Activated CD4-positive, alpha-beta T cell treated with anti-CD3 and anti-CD28 coated beads, Interleukin-2, amount 10 ng/mL, durations not matched to agents 7 days and 5 days (primary cell): ENCODE data around the gene RHOV. TPM values are rescaled to one million over a fixed set of nuclear protein-coding genes. Genes with fewer than 3 reads are reported as not detected.

Experiments used
- CTCF ChIA-PET: fragments of 350-600 bp; sonication (Branson Sonifier 250); formaldehyde crosslinking; loops from one replicate; lab custom pipeline; 2021; ENCODE audit warnings: antibody characterized with exemption; lab: Charles Lee
- POLR2A ChIA-PET: fragments of 350-600 bp; sonication (Branson Sonifier 250); formaldehyde crosslinking; loops from one replicate; lab custom pipeline; 2021; ENCODE audit warnings: antibody characterized with exemption; lab: Charles Lee
- DNase-seq: peaks from one replicate; pipeline ENCODE4 v3.0.0-alpha.2; 2020
- H3K27ac Mint-ChIP-seq: one replicate; pipeline ENCODE4 v1.8.0; 2021; ENCODE audit warnings: mild to moderate bottlenecking, moderate library complexity, mixed read lengths
- H3K27me3 Mint-ChIP-seq: one replicate; pipeline ENCODE4 v1.8.0; 2021; ENCODE audit warnings: mixed read lengths
- H3K36me3 Mint-ChIP-seq: one replicate; pipeline ENCODE4 v1.8.0; 2021; ENCODE audit warnings: low read depth, mixed read lengths
- H3K4me1 Mint-ChIP-seq: one replicate; pipeline ENCODE4 v1.8.0; 2021; ENCODE audit warnings: mixed read lengths
- H3K4me3 Mint-ChIP-seq: one replicate; pipeline ENCODE4 v1.8.0; 2021; ENCODE audit warnings: mild to moderate bottlenecking, moderate library complexity, mixed read lengths
- H3K9me3 Mint-ChIP-seq: one replicate; pipeline ENCODE4 v1.8.0; 2021; ENCODE audit warnings: mixed read lengths
- total RNA-seq, 2 experiments: library from RNA; stranded (reverse); gene quantifications; one replicate each; pipeline ENCODE4 v1.2.3, GENCODE V29; 2021

The RHOV gene
- total RNA-seq, 2 experiments from 2014 or later = not detected

DNA sequence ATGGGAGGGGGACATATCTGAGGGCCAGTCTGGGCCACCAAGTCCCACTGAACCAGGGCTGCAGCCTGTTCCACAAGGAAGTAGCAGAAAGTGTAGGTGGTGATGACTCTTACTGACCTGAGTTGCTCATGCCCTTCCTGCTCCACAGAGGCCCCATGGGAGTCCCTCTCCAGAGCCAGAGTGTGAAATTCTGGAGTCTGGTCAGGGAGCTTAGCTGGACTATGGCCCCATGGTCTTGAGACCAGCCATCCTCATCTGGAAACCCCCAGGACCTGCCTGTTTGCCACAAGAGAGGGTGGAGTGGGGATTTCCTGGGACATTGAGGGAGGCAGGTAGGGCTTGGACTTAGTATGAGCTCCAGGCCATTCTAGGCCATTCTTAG, 27.2 kb downstream of the RHOV start:
- ChIA-PET POLR2A (no interaction called here), CTCF (interaction anchor here (0.6 to 2.7 kb wide), 5 partner anchors 11 to 48 kb away, joined by 3 to 11 read pairs (median 4); partner anchors contain the start of gene VPS18)
- DNase-seq = no peak
- Mint-ChIP-seq H3K27ac (no peak overlapping the region), H3K4me3 (no peak overlapping the region), H3K27me3 (peaks cover 17% of the 10 kb centered on the region), H3K36me3 (no peaks in the 10 kb centered on the region), H3K9me3 (no peaks in the 10 kb centered on the region), H3K4me1 (peaks cover 31% of the 10 kb centered on the region)

DNA sequence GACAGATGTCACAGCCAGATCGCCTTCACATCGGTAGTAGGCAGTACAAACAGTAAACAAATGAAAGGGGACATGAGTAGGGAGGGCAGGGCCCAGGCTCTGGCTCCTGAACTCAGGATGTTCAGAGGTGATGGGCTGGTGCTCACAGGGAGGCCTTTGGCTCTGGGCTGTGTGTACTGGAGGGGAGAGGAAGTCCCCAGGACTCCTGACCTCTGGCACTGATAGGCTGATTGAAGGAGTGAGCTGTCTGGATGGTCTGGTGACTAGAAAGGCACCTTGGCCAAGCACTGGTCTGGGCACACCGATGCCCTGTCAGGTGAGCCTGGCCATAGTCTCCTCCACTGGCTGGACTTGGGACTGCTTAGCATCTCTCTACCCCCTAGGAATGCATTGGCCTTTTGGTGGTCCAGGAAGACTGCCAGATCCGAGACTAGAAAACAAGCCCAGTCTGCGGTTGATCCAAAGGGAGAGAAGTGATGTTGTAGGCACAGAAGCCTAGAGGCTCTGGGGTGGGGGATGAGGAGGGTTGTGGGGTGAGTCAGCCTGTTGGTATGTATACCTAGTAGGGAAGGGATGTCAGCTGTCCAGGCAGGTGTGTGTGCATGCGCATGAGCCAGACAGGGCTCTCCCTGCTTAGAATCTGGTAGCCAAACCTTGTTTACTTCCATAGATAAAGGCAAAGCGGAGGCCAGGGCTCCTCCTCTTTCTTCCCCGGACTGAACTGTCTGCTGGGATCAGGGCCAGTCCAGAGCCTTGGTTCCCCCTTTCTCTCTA, 28.3 kb downstream of the RHOV start:
- Mint-ChIP-seq H3K4me3 (peak overlapping the region; percentile 6), H3K4me1 (peaks cover 31% of the 10 kb centered on the region), H3K27ac (no peak overlapping the region), H3K36me3 (no peaks in the 10 kb centered on the region), H3K27me3 (peaks cover 27% of the 10 kb centered on the region), H3K9me3 (no peaks in the 10 kb centered on the region)
- DNase-seq = no peak
- CTCF ChIA-PET = interaction anchor here (0.6 to 3.9 kb wide), 4 partner anchors 12 to 138 kb away, joined by 3 to 21 read pairs (median 7); partner anchors contain the start of gene VPS18
- POLR2A ChIA-PET = no interaction called here

- POLR2A ChIA-PET = interaction anchor here (0.7 kb wide), 1 partner anchor 54 kb away, joined by 3 read pairs; no protein-coding TSS in a partner anchor
- peak overlapping the region; percentile 76 for H3K4me3 Mint-ChIP-seq
- peaks cover 28% of the 10 kb centered on the region for H3K27me3 Mint-ChIP-seq
- peaks cover 31% of the 10 kb centered on the region for H3K4me1 Mint-ChIP-seq
- no peaks in the 10 kb centered on the region for H3K9me3 Mint-ChIP-seq
- peak overlapping the region; percentile 56 for H3K27ac Mint-ChIP-seq
- H3K36me3 Mint-ChIP-seq = no peaks in the 10 kb centered on the region
- no peak for DNase-seq
- CTCF ChIA-PET = interaction anchor here (1.0 to 3.9 kb wide), 5 partner anchors 12 to 166 kb away, joined by 3 to 34 read pairs (median 3); partner anchors contain the start of genes PPP1R14D and VPS18
Observed at GRCh38 chr15:40845036-40845435, 29.0 kb downstream of the RHOV start.

DNA sequence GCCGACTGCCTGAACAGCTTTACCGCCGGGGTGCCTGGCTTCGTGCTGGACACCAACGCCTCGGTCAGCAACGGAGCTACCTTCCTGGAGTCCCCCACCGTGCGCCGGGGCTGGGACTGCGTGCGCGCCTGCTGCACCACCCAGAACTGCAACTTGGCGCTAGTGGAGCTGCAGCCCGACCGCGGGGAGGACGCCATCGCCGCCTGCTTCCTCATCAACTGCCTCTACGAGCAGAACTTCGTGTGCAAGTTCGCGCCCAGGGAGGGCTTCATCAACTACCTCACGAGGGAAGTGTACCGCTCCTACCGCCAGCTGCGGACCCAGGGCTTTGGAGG, 29.4 kb downstream of the RHOV start:
- POLR2A ChIA-PET = interaction anchor here (0.7 kb wide), 1 partner anchor 54 kb away, joined by 3 read pairs; no protein-coding TSS in a partner anchor
- Mint-ChIP-seq H3K9me3 (no peaks in the 10 kb centered on the region), H3K36me3 (no peaks in the 10 kb centered on the region), H3K4me1 (peaks cover 31% of the 10 kb centered on the region), H3K4me3 (peak overlapping the region; percentile 76), H3K27ac (peak overlapping the region; percentile 56), H3K27me3 (peaks cover 30% of the 10 kb centered on the region)
- CTCF ChIA-PET = interaction anchor here (0.6 to 3.9 kb wide), 7 partner anchors 13 to 165 kb away, joined by 3 to 34 read pairs (median 3); partner anchors contain the start of genes PPP1R14D and VPS18
- peak; percentile 42 for DNase-seq

DNA sequence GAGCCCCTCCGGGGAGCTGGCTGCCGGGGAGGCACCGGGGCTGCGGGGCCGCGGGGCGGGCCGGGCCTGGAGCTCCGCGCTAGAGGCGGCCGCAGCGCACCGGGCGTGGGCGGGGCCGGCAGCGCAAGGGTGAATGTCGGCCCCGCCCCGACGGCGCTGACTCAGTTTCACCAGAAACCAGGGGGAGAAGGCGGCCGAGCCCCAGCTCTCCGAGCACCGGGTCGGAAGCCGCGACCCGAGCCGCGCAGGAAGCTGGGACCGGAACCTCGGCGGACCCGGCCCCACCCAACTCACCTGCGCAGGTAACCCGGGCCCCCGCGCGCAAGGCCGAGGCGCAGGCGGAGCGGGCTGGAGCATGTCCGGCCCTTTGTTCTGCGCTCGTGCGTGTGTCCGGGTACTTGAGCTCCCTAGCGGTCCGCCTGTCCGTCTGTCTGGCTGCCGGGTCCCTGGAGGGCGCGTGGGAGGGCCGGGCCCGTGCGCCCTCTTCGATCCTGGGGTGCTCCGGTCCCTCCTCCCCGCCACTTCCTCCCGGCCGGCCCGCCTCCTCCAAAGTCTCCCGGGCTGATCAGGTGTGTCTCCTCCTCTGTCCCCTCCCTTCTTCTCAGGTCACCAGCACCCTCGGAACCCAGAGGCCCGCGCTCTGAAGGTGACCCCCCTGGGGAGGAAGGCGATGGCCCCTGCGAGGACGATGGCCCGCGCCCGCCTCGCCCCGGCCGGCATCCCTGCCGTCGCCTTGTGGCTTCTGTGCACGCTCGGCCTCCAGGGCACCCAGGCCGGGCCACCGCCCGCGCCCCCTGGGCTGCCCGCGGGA, 29.9 kb downstream of the RHOV start, which contains the start of gene SPINT1:
TSS of gene SPINT1 (plus strand) at position 164 of the 811 bp plus-strand sequence. CDS start at position 671, 507 bp downstream.
- peak within 1 kb of the TSS; percentile 56 for H3K27ac Mint-ChIP-seq
- no peaks in the 10 kb centered on the region for H3K36me3 Mint-ChIP-seq
- H3K4me3 Mint-ChIP-seq = peak within 1 kb of the TSS; percentile 76
- peaks cover 30% of the 10 kb centered on the region for H3K27me3 Mint-ChIP-seq
- H3K4me1 Mint-ChIP-seq = peaks cover 31% of the 10 kb centered on the region
- ChIA-PET POLR2A (no interaction called here), CTCF (interaction anchor here (0.6 to 3.9 kb wide), 8 partner anchors 13 to 394 kb away, joined by 3 to 34 read pairs (median 3); partner anchors contain the start of genes PPP1R14D and VPS18)
- peak; percentile 29 for DNase-seq
- no peaks in the 10 kb centered on the region for H3K9me3 Mint-ChIP-seq

DNA sequence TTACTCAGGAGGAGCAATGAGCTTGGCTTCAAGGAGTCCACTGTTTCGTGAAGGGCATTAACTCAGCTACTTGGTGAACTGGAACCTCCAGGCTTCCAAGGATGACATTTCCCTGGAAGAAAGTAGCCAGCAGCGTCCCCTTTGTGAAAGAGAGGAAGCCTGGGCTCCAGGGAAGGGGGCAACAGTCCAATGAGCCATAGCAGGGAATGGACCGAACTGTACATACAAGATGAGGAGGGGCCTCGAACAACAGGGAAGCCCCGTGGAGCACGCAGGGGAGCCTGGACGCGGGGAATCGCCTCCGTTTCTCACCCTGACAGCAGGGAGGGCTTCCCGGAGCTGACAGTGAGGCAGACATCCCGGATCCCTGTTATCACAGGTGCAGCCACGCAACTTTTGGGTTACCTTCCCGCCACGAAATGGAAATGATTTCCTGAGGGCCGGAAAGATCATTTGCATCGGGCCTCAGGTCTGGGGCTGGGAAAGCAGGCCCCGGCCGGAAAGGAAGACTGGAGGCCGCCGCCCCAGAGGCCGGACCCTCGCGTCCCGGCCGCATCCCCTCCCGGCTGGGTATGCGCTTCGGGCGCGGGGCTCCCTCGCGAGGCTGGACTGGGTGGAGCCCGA, 30.7 kb downstream of the RHOV start:
- Mint-ChIP-seq H3K27me3 (peaks cover 30% of the 10 kb centered on the region), H3K4me1 (peaks cover 31% of the 10 kb centered on the region), H3K9me3 (no peaks in the 10 kb centered on the region), H3K27ac (no peak overlapping the region), H3K36me3 (no peaks in the 10 kb centered on the region), H3K4me3 (peak overlapping the region; percentile 66)
- no peak for DNase-seq
- ChIA-PET CTCF (interaction anchor here (0.6 to 3.9 kb wide), 7 partner anchors 14 to 737 kb away, joined by 3 to 34 read pairs (median 3); partner anchors contain the start of genes PPP1R14D and VPS18), POLR2A (no interaction called here)

GRCh38 chr15:40841741-40842140, 32.3 kb downstream of the RHOV start:
- Mint-ChIP-seq H3K4me3 (no peak overlapping the region), H3K27ac (no peak overlapping the region), H3K36me3 (no peaks in the 10 kb centered on the region), H3K27me3 (peaks cover 30% of the 10 kb centered on the region), H3K9me3 (no peaks in the 10 kb centered on the region), H3K4me1 (peaks cover 18% of the 10 kb centered on the region)
- POLR2A ChIA-PET = no interaction called here
- no peak for DNase-seq
- CTCF ChIA-PET = interaction anchor here (1.8 kb wide), 1 partner anchor 16 kb away, joined by 5 read pairs; no protein-coding TSS in a partner anchor

- H3K27me3 Mint-ChIP-seq = peaks cover 26% of the 10 kb centered on the region
- no peak overlapping the region for H3K27ac Mint-ChIP-seq
- H3K36me3 Mint-ChIP-seq = no peaks in the 10 kb centered on the region
- peaks cover 4% of the 10 kb centered on the region for H3K4me1 Mint-ChIP-seq
- no peak for DNase-seq
- CTCF ChIA-PET = interaction anchor here (0.7 to 3.2 kb wide), 7 partner anchors 9 to 392 kb away, joined by 3 to 10 read pairs (median 4); partner anchors contain the start of genes DNAJC17, EXD1, PPP1R14D and ZFYVE19
- H3K9me3 Mint-ChIP-seq = no peaks in the 10 kb centered on the region
- POLR2A ChIA-PET = no interaction called here
- H3K4me3 Mint-ChIP-seq = no peak overlapping the region
Observed at GRCh38 chr15:40838756-40839155, 35.3 kb downstream of the RHOV start.

DNA sequence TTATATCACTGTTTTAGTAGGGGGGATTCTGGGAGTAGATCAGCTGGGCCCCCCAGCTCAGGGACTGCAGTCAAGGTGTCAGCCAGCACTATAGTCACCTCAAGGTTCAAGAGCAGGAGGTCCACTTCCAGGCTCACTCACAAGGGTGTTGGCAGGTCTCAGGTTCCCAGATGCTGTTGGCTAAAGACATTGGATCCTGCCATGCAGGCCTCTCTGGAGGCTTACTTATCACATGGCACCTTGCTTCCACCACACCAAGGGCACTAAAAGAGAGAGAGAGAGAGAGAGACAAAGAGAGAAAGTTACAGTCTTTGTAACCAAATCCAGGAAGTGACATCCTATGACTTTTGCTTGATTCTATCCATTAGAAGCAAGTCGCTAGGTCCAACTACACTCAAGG, 38.0 kb downstream of the RHOV start:
- Mint-ChIP-seq H3K4me3 (no peak overlapping the region), H3K27me3 (peaks cover 4% of the 10 kb centered on the region), H3K9me3 (no peaks in the 10 kb centered on the region), H3K4me1 (no peaks in the 10 kb centered on the region), H3K36me3 (no peaks in the 10 kb centered on the region), H3K27ac (no peak overlapping the region)
- no peak for DNase-seq
- ChIA-PET CTCF (no interaction called here), POLR2A (no interaction called here)

GRCh38 chr15:40832903-40833302, 41.1 kb downstream of the RHOV start:
- peaks cover under 1% of the 10 kb centered on the region for H3K27me3 Mint-ChIP-seq
- H3K36me3 Mint-ChIP-seq = no peaks in the 10 kb centered on the region
- DNase-seq = no peak
- H3K4me3 Mint-ChIP-seq = no peak overlapping the region
- CTCF ChIA-PET = no interaction called here
- no peaks in the 10 kb centered on the region for H3K4me1 Mint-ChIP-seq
- H3K27ac Mint-ChIP-seq = no peak overlapping the region
- POLR2A ChIA-PET = no interaction called here
- H3K9me3 Mint-ChIP-seq = no peaks in the 10 kb centered on the region

- Mint-ChIP-seq H3K27ac (no peak overlapping the region), H3K36me3 (no peaks in the 10 kb centered on the region), H3K4me1 (no peaks in the 10 kb centered on the region), H3K27me3 (peaks cover 3% of the 10 kb centered on the region), H3K9me3 (no peaks in the 10 kb centered on the region), H3K4me3 (no peak overlapping the region)
- ChIA-PET POLR2A (no interaction called here), CTCF (no interaction called here)
- no peak for DNase-seq
Observed at GRCh38 chr15:40831861-40832260, 42.2 kb downstream of the RHOV start.

DNA sequence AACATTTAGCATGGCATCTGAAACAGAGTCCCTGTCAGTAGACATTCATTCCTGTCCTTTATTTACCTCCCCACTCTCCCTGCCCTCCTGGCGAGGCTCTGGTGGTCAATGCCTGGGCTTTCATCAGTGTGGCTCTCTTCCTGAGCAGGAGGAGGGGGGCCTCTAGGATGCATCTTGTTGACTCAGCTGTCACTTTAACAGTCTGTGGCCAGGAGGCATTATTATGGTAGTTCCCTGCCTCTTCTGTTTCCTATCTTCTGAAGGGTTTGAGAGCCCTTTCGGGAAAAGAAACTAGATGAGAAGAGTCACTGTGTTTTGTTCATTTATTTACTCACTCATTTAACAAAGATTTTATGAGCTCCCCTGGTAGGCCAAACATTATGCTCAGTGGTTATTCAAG, 43.1 kb downstream of the RHOV start:
- ChIA-PET POLR2A (no interaction called here), CTCF (interaction anchor here (1.6 kb wide), 1 partner anchor 15 kb away, joined by 4 read pairs; no protein-coding TSS in a partner anchor)
- Mint-ChIP-seq H3K9me3 (no peaks in the 10 kb centered on the region), H3K4me3 (no peak overlapping the region), H3K36me3 (no peaks in the 10 kb centered on the region), H3K27me3 (peaks cover 5% of the 10 kb centered on the region), H3K27ac (no peak overlapping the region), H3K4me1 (no peaks in the 10 kb centered on the region)
- DNase-seq = no peak
